Fibroblast of pulmonary artery (primary cell): ENCODE measurements around the gene EEF2KMT.
"Not testable (repeated sequence)": the region's sequence is repeated elsewhere in the genome, so short reads cannot be mapped to it uniquely, and the experiment has no call there.

ENCODE experiments used
- DNase-seq: peaks from one replicate; pipeline ENCODE4 v3.0.0-alpha.2; 2010; ENCODE audit warnings: low read depth
- H3K4me3 ChIP-seq: replicated peaks from 2 replicates; pipeline ENCODE4 v1.5.1; 2011; ENCODE audit warnings: low read depth, mild to moderate bottlenecking, control low read depth, low read length, moderate library complexity
- CTCF ChIP-seq: IDR thresholded peaks from 2 replicates; pipeline ENCODE4 v1.5.1; 2011; ENCODE audit warnings: mild to moderate bottlenecking, control low read depth, low read length, inconsistent platforms; ENCODE audit errors: missing control alignments

Gene EEF2KMT

GRCh38 chr16:5097470-5098220 lies at the start of gene EEF2KMT:
TSS of gene EEF2KMT (minus strand) at chr16:5097795. CDS start at chr16:5097739, 56 bp downstream.
- peak; percentile 100 for DNase-seq
- peak within 1 kb of the TSS; percentile 61 for H3K4me3 ChIP-seq

GRCh38 chr16:5144621-5144956 lies 47.0 kb upstream of the EEF2KMT start:
- DNase-seq, H3K4me3 ChIP-seq: not testable (repeated sequence)

GRCh38 chr16:5143761-5144620 lies 46.4 kb upstream of the EEF2KMT start:
- no peak overlapping the region for H3K4me3 ChIP-seq
- no peak for TF ChIP-seq CTCF
- DNase-seq, result no peak

- not testable (repeated sequence) for DNase-seq, H3K4me3 ChIP-seq
Observed at GRCh38 chr16:5140151-5140550, 42.6 kb upstream of the EEF2KMT start.

GRCh38 chr16:5134739-5135452 lies 37.3 kb upstream of the EEF2KMT start:
- not testable (repeated sequence) for H3K4me3 ChIP-seq, DNase-seq

GRCh38 chr16:5132915-5133600 lies 35.5 kb upstream of the EEF2KMT start:
- DNase-seq, H3K4me3 ChIP-seq: not testable (repeated sequence)

- H3K4me3 ChIP-seq, DNase-seq: not testable (repeated sequence)
Observed at GRCh38 chr16:5131467-5132004, 33.9 kb upstream of the EEF2KMT start.

- H3K4me3 ChIP-seq, result not testable (repeated sequence)
- DNase-seq, result peak; percentile 38
Observed at GRCh38 chr16:5117300-5118087, 19.9 kb upstream of the EEF2KMT start.

- not testable (repeated sequence) for H3K4me3 ChIP-seq, DNase-seq
Observed at GRCh38 chr16:5116780-5117295, 19.2 kb upstream of the EEF2KMT start.

- not testable (repeated sequence) for DNase-seq, H3K4me3 ChIP-seq
Observed at GRCh38 chr16:5110933-5111332, 13.3 kb upstream of the EEF2KMT start.

- H3K4me3 ChIP-seq, result no peak overlapping the region
- DNase-seq, result no peak
- no peak for TF ChIP-seq CTCF
Observed at GRCh38 chr16:5108505-5109158, 11.0 kb upstream of the EEF2KMT start.

- not testable (repeated sequence) for DNase-seq, H3K4me3 ChIP-seq
Observed at GRCh38 chr16:5105039-5105438, 7.4 kb upstream of the EEF2KMT start.

- not testable (repeated sequence) for H3K4me3 ChIP-seq, DNase-seq
Observed at GRCh38 chr16:5103296-5104032, 5.9 kb upstream of the EEF2KMT start.
